Fibroblast of peridontal ligament (primary cell): ENCODE results near the gene F2.
"Not testable (repeated sequence)": the region's sequence is repeated elsewhere in the genome, so short reads cannot be mapped to it uniquely, and the experiment has no call there.

Source experiments
- DNase-seq: peaks from one replicate; pipeline ENCODE4 v3.0.0-alpha.2; 2010; ENCODE audit errors: extremely low read depth

F2 gene

DNA sequence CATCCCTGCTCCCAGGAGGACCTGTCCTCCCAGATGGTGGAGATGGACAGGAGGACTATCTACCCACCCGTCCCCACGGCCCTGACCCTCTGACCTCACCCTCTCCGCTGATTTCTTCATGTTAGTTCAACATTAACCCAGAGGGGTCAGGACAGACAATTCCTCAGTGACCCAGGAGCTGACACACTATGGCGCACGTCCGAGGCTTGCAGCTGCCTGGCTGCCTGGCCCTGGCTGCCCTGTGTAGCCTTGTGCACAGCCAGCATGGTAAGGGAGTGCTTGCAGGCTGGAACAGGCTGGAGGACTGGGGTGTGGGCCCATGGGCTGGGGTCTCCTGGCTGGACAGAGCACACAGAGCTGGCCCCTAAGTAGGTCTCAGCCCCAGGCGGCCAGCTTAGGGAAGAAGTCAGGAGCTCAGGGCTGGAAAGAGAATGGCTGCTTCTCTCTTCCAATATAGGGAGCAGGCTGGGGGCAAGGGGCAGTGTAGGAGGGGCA lies at the start of gene F2:
TSS of gene F2 (plus strand) at position 166 of the 495 bp plus-strand sequence. CDS start at position 189, 23 bp downstream.
- no peak for DNase-seq

DNA sequence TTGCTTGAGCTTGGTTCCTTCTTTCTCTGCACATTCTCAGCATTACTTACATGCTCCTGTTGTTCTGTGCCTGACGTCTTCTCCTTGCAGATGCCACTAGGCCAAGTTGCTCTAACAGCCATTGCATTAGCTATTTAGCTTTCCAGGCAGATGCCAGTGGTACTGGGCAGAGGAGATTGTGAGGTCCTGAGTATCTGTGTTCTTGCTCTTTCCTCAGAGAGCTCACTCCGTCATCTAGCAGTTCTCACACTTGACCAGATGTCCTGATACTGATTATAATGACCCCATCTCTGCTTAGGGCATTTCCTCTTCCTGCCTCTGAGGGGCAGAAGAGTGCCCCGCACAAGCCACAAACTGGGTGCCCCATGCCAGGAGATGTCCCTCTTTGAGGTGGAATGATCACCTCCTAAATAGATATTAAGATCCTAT lies 49.3 kb upstream of the F2 start:
- DNase-seq, result no peak

DNA sequence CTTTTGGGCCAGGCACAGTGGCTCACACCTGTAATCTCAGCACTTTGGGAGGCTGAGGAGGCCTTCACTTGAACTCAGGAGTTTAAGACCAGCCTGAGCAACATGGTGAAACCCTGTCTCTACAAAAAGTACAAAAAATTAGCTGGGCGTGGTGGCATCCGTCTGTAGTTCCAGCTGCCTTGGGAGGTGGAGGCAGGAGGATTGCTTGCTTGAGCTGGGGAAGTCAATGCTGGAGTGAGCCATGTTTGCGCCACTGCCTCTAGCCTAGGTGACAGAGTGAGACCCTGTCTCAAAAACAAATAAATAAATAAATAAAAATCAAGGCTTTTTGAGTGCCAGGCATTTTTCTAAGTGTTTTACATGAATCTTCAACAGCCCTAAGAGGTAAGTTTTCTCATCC lies 48.5 kb upstream of the F2 start:
- not testable (repeated sequence) for DNase-seq

DNA sequence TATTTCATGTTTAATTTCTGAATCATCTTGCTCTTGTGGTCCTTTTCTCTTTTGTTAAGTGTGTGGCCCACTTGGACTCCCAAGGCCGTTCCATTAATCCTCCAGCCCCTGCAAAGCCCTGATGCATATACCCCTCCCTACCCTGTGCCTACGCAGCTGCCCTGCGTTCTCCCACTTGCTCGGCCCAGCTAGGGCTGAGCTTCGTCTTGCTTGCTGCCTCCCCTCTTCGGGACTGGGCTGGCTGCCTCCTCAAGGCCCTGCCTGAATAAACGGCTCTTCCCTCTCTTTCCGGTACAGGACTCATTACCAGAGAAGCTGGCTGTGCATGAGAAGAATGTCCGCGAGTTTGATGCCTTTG lies 47.1 kb upstream of the F2 start:
- no peak for DNase-seq

DNA sequence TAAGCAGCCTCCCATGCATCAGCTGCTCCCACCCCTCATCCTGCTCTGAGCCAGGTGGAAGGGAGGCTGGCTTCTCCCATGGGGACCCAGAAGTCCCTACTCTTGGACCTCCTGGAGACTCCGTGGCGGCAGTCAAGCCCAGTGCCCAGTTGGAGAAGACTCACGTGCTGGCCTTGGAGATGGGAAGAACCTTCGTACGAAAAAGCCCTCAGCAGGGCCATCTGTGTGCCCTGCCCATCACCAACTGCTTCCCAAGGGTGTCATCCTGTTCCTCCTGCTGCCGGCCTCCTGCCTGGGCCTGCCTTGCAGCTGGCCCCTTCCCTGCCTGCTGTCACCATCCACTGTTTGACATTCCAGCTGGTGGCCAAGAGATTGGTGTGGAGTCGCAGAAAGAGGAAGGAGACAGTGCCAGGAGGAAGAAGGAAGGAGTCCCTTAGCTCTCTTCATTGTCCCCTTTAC lies 46.6 kb upstream of the F2 start:
- DNase-seq, result no peak

DNA sequence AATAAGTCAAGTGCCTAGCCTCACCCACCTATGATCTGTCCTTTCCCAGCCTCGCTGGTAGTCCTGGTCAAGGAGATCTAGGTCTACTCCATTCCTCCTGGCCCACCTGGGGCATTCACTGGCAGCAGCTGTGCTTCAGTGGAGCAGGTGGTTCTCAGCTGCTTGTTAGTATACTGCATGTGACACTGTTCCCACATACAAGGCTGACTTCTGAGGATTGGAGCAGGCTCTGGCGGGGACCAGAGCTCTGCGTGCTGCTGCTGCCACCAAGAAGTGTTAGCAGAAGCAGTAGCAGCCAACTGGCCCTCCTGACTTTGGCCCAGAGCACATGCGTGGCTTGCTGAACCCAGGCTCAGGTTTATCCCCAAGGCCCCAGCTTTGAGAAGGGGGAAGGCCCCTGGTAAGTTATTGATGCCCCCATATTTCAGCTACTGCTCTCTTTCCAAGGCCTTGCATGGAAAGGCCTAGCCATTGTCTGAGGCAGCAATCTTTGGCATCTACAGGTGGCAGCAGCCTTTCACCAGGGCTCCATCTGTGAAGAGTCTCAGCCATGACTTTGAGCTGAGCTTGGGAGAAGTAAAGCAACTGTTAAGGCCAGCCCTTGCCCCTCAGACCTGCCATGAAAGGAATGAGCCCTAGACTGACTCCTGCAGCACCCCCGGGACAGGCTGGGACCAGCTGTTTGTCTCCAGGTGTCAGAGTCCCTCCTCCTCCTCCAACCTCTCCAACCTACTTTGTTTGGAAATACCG lies 45.1 kb upstream of the F2 start:
- no peak for DNase-seq

DNA sequence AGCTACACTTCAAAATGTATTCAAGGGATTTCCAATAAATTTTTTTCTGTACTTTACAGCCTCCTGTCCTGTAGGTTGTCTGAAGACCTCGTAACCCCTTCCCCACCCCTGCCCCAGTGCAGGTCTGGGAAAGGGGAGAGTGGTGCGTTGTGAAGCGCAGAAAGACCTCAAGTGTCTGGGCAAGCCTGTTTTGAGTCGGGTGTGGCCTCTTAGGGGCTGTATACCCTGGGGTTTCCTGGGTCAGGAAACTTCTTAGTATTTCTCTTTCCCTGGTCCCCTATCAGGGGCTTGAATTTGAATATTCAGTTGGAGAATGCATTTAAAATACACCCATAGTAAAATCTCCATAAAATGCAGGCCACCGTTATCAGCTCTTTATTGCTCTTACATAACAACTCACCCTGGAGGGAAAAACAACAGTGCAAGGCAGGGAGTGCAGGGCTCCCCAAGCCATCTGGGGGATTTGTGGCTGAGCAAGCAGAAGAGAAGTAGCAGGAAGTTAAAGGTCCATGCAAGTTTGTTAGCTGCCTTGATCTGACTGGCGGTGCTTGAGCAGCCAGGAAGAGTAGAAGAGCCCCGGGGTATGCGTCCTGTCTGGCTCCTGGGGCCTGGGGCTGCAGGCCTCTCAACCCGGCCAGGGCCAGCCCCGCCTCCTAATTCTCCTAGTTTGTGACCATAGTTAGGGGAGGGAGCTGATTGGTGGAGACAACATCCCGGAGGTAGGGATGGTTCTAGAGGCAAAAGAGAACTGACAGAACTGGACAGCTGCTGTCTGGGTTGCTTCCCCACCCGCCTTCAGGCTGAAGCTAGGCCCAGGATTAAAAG lies 44.3 kb upstream of the F2 start:
- DNase-seq, result no peak

DNA sequence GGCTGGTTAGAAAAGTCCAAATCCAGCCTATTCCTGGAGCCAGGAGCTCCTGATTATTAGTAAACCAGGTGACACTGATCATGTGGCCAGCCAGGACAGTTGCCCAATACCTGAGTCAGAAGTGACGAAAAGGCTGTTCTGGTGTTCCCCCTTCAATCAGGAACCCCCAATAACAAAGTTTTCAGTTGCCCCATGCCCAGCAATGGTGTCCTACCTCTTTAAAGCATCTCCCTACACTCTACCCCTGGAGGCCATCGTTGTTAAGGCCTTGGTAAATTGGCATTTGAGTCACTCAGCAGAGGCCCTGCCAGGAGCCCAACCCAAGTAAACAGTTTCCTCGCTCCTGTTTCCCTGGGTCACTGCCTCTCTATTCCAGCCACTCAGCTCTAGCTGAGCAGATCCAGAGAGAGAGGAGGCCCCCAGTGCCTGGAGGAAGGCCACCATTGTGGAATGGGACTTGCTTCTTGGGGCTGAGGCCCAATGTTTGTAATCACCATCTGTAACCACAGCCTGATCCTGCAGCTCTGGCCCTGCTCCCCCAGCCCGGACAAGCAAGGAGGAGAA lies 43.6 kb upstream of the F2 start:
- DNase-seq, result peak; percentile 93

DNA sequence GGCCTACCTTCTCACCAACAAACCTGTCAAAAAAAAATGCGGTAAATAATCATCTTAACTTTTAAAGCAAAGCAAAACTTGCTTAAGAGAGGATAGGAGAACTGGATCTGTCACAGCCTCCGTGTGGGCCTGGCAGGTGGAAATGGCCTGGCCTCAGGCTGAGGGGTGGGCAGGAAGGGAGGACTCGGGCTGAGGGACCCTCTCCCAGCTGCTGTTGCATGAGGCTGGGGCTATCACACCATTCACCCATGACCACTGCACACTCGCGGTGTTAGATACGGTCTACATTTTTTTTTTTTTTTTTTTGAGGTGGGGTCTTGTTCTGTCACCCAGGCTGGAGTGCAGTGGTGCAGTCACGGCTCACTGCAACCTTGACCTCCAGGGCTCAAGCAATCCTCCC lies 43.1 kb upstream of the F2 start:
- DNase-seq, result no peak

DNA sequence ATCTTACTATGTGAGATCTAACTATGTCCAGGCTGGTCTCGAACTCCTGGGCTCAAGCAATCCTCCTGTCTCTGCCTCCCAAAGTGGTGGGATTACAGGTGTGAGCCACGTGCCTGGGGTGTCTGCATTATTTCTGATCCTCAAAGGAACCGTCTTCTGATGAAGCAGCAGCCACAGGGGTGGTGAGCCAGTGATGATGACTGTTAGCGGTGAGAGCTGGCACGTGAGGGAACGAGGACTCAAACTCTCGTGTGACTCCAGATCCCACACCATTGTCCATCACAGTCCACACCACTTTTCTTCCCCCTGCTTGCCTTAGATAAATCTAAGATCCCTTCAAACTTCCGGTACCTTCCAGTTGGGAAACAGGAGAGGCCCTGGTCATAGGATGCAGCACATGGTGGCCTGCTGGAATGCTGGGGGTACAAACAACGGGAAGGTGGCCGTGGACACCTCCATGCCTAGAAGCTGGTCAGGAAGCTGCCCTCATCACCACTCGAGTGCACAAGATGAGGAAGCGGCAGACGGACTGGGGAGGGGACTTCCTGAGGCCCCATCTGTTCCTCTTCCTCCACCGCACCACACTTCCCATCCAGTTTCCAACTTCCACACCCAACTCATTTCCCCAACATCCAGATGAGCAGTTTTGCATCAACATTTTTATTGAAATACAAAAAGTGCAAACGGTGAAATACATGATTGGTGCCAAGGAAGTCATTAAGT lies 42.4 kb upstream of the F2 start:
- DNase-seq, result no peak

DNA sequence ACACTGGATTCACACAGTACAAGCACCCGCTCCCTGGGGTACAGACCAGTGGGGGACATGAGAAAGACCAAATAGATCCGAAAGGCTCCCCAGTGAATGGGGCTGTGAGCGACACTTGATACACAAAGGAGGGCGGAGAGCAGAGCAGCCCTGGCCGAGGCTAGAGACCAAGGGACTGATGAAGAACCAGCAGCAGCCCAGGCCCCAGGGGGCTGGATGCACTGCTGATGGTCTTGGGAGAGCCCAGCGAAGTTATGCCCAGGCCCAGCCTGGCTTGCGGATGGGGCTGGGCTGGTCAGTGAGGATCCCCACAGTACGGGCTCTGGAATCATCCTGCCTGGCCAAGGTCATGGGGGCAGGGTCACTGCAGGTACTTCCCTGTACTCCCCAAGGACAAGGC lies 41.8 kb upstream of the F2 start:
- DNase-seq, result no peak

DNA sequence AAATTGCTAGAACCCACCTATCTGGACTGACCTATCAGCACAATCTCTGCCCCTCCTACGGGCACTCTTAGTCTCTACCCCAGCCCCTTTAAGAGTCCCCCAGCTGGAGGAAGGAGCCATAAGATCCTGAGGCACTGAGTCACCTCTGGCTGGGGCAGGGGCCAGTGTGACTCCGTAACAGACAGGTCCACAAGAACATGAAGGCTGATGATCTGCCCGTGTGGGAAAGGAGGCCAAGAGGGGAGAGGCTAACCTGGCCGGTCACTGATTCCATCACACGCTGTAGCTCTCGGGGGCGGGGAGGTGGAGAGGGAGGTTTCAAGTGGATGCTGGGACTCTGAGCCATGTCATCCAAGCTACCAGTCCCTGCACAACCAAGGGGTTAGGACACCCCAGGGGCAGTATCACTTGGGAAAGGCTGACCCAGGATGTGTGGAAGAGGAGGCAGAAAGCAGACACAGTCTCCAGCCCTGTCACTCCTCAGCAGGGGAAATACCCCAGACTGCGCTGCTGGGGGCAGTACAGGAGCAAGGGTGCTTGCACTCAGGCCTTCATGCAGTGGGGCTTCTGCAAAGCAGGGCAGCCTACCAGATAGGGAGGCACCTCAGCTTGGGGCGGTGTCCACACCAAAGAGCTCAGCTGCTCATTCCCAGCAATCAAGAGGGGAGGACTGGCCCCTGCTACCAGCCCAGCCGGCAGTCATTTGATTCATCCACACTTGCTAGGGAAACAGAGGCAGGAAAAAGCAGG lies 40.8 kb upstream of the F2 start:
- no peak for DNase-seq

DNA sequence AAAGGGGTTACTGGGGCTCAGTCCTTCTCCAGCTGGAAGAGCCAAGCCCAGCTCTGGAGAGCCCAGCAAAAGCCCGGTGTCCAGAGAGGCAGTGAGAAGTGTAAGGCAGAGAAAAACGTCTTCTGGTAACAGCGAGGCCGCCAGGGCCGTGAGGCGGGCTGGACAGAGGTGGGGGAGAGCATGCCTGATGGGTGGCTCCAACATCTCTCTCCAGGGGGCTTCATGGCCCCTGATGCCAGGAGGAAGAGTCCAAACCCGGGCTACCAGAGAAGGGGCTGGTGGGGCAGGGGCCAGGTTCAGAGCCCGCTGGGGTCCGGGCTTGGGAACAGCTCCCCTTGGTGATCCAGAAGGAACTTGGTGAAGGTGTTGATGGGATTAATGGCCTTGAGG lies 40.3 kb upstream of the F2 start:
- no peak for DNase-seq

DNA sequence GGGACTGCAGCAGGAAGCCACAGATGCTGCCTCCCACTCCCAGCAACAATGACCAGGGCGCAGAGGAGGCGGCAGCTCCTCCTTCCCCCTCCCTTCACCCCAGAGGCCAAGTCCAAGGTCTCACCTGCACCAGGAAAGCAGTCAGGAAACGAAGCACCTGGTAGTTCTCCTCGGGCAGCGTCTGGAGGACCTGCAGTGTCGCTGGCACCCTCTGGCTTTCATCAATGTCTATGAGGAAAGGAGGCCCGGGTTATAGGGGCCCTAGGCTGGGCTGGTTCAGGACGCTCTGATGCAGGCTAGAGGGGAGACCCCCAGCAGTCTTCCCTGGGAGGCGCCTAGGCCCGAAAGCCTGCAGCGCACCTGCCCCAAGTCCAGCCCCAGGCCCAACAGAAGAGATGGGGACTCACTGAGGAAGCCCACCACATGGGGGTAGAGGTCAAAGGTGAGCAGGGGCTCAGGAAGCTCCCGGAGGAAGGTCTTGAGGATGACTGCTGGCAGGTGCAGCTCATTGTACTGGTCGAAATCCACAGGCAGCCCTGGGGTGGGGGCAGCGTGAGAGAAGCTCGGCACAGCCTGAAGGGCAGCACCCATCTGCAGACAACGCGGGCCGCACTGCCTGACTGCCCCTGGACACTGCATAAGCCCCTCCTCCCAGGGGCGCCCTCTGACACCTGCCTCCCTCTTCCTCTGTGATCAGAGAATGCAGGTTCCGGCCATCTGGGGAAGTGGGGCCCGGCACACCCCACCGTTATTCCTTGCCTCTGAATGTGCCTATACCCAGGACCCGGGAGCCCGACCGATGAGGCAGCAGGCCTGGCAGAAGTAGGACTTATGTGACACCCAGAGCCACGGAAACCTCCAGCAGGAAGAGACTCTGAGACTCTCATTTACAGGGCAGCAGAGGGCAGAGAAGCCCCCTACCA lies 39.5 kb upstream of the F2 start:
- DNase-seq, result no peak

DNA sequence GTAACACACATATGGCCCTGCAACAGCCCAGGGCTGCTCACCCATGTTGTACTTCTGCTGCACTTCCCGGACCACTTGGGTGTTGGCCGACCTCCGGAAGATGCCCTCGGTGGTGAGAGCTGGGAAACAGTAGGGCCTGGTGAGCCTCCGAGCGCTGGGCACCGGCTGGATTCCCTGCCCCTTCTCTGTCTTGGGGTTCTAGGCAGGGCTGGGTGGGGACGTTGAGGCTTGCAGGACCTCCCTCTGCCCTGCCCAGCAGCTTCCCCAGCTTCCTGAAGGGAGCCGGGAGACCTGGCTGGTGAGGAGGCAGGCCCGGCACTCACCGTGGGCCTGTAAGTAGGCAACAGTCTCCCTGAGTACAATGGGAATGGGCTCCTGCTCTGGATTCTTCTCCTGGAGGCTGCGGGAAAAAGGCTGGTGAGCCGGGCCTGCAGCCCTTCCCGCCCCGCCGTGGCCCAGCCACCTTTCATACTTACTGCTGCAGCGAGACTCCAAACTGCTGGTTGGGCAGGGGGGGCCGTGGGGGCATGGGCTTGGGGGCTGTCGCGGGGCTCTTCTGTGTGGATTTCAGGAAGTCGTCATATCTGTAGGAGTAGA lies 38.8 kb upstream of the F2 start:
- no peak for DNase-seq

DNA sequence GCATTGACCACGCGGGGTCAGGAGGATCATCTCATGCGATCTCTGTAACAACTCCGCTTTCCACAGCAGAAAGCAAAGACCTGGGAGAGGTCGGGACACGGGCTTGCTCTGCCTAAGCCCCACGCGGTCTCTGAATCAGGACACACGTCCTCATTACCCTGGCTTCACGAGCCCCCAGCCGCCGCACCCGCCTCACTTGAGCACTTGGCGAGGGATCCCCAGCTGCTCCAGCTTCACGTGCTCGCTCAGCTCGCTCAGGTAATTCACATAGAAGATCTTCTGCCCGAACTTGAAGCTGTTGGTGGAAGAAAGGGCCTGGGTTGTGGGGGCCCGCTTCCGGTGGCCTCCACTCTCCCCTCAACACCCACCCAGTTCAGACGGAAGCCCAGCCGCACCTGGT lies 38.2 kb upstream of the F2 start:
- no peak for DNase-seq

DNA sequence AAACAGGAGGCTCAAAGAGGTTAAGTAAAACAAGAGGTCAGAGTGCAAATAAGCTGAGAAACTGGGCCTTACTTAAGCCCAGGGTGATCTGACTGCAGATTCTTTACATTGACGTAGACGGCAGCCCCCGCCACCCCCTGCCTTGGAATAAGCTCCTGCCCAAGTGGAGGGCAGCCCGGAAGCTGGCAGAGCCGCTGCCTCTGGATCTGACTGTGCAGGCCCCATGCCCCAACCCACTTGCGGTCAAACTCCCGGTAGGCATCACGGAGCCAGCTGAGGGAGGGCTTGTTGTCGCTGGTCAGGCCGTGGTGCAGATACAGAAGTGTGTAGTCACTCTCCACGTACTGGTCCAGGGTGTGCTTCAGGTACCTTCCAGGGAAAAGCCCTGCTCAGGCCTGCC lies 37.2 kb upstream of the F2 start:
- DNase-seq, result no peak

DNA sequence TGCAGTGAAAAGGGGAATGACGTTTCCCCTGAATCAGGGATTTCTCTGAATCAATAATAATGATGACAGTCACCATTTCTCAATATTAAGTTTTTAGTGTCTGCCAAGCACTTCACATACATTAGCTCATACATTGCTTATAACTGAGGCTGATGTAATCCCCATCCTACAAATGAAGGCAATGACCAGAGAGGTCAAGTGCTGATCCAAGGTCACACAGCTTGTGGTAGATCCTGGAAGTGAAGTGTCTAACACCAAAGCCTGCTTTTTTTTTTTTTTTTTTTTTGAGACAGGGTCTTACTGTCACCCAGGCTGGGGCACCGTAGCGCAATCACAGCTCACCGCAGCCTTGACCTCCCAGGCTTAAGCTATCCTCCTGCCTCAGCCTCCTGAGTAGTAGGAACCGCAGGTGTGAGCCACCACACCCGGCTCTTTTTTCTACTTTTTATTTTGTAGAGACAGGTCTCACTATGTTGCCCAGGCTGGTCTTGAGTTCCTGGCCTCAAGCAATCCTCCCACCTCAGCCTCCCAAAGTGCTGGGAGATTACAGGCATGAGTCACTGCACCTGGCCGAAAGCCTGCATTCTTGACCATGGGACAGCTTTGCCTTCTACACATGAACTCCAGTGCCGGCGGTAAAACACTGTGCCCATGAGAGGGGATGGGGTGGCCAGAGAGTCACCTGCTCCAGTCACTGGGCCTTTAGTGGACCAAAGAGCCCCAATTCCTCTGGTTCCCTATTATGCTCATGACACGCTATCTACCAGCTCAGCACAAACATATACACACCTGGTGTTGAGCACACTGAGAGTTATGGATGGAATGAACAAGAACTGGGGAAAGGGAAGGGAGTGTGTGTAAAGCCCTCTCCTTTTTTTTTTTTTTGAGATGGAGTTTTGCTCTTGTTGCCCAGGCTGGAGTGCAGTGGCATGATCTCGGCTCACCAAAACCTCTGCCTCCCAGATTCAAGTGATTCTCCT lies 36.0 kb upstream of the F2 start:
- DNase-seq, result no peak

DNA sequence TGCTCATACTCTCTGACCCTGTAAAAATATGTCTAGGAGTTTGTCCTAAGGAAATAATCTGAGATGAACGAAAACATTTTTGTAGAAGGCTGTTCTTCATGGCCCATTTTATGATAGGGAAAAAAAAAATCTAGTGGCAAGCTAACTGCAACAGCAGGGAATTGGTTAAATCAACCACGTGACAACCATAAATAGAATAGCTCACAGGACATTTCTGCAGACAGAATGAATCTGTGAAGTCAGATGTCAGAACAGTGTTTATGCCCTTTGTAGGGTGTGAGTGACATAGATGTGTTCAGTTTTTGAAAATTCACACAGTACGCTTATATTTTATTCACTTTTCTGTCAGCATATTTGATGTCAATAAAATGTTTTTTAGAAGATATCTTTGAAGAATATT lies 34.6 kb upstream of the F2 start:
- no peak for DNase-seq
